Body of pancreas (tissue), 4 donors: ENCODE results near the gene EEFSEC.

ENCODE experiments used
- POLR2A ChIP-seq, 3 donors: fragments of 450-650 bp; IDR thresholded peaks; one replicate each; pipeline ENCODE4 v1.6.1; 2016; ENCODE audit warnings: antibody characterized with exemption in 3 of 3, mild to moderate bottlenecking in 2 of 3
- TF ChIP-seq, protein P1 (sequence below), 7 experiments: fragments of 450-650 bp in 4 of 7; fragments of 200-600 bp in 3 of 7; sonication (generic) in 3 of 7; IDR thresholded peaks; one replicate each; pipeline ENCODE4 v1.5.1; 2016 to 2019; ENCODE audit warnings: antibody characterized with exemption in 7 of 7

- TF ChIP-seq, protein P1, sequence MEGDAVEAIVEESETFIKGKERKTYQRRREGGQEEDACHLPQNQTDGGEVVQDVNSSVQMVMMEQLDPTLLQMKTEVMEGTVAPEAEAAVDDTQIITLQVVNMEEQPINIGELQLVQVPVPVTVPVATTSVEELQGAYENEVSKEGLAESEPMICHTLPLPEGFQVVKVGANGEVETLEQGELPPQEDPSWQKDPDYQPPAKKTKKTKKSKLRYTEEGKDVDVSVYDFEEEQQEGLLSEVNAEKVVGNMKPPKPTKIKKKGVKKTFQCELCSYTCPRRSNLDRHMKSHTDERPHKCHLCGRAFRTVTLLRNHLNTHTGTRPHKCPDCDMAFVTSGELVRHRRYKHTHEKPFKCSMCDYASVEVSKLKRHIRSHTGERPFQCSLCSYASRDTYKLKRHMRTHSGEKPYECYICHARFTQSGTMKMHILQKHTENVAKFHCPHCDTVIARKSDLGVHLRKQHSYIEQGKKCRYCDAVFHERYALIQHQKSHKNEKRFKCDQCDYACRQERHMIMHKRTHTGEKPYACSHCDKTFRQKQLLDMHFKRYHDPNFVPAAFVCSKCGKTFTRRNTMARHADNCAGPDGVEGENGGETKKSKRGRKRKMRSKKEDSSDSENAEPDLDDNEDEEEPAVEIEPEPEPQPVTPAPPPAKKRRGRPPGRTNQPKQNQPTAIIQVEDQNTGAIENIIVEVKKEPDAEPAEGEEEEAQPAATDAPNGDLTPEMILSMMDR (IDR thresholded peaks at IDR 0.05): no peak
- no peak for TF ChIP-seq POLR2A (IDR thresholded peaks at IDR 0.05)
Observed at GRCh38 chr3:128167973-128168674, 14.8 kb downstream of the EEFSEC start.
